ENCODE measurements around the gene CPB2.

GRCh38 chr13:46126056-46126455 lies 21.2 kb upstream of the CPB2 start:
- TF ChIP-seq CTCF (IDR thresholded peaks at IDR 0.05): no peak
- no peak for TF ChIP-seq POLR2A (IDR thresholded peaks at IDR 0.05)
